WERI-Rb-1 (cell line): Measurements from ENCODE around the gene SPAG9.

Experiments used
- DNase-seq: peaks from one replicate; pipeline ENCODE4 v3.0.0-alpha.2; 2020
- H3K27ac ChIP-seq: fragments of 250-450 bp; sonication (Bioruptor Pico); 2 replicates; pipeline ENCODE4 v1.5.1; 2020; ENCODE audit warnings: mild to moderate bottlenecking, moderate library complexity
- H3K27me3 ChIP-seq: fragments of 250-450 bp; sonication (Bioruptor Pico); 2 replicates; pipeline ENCODE4 v1.5.1; 2021; ENCODE audit warnings: mild to moderate bottlenecking, low read depth, moderate library complexity; ENCODE audit not compliant: insufficient read depth, severe bottlenecking
- H3K36me3 ChIP-seq: fragments of 250-450 bp; sonication (Bioruptor Pico); 2 replicates; pipeline ENCODE4 v1.5.1; 2020; ENCODE audit warnings: mild to moderate bottlenecking, moderate library complexity
- H3K4me3 ChIP-seq: 2 replicates; pipeline ENCODE4 v1.5.1; 2011; ENCODE audit warnings: low read depth, mild to moderate bottlenecking, control low read depth, low read length
- H3K9me3 ChIP-seq: fragments of 250-450 bp; sonication (Bioruptor Pico); 2 replicates; pipeline ENCODE4 v1.5.1; 2021; ENCODE audit warnings: mild to moderate bottlenecking, moderate library complexity; ENCODE audit not compliant: severe bottlenecking
- TF ChIP-seq, protein P1 (sequence below): IDR thresholded peaks from 2 replicates; pipeline ENCODE4 v1.5.1; 2011; ENCODE audit warnings: low read depth, mild to moderate bottlenecking, control low read depth, inconsistent platforms, low read length

Gene SPAG9

GRCh38 chr17:51028176-51028863 is 92.3 kb downstream of the SPAG9 start:
- Histone ChIP-seq H3K27ac (no peak overlapping the region), H3K4me3 (no peak overlapping the region), H3K27me3 (no peaks in the 10 kb centered on the region), H3K9me3 (no peaks in the 10 kb centered on the region), H3K36me3 (peaks cover 34% of the 10 kb centered on the region)
- TF ChIP-seq, protein P1, sequence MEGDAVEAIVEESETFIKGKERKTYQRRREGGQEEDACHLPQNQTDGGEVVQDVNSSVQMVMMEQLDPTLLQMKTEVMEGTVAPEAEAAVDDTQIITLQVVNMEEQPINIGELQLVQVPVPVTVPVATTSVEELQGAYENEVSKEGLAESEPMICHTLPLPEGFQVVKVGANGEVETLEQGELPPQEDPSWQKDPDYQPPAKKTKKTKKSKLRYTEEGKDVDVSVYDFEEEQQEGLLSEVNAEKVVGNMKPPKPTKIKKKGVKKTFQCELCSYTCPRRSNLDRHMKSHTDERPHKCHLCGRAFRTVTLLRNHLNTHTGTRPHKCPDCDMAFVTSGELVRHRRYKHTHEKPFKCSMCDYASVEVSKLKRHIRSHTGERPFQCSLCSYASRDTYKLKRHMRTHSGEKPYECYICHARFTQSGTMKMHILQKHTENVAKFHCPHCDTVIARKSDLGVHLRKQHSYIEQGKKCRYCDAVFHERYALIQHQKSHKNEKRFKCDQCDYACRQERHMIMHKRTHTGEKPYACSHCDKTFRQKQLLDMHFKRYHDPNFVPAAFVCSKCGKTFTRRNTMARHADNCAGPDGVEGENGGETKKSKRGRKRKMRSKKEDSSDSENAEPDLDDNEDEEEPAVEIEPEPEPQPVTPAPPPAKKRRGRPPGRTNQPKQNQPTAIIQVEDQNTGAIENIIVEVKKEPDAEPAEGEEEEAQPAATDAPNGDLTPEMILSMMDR, result no peak
- DNase-seq, result no peak

- Histone ChIP-seq H3K4me3 (no peak overlapping the region), H3K9me3 (no peaks in the 10 kb centered on the region), H3K36me3 (peaks cover 69% of the 10 kb centered on the region), H3K27ac (no peak overlapping the region), H3K27me3 (no peaks in the 10 kb centered on the region)
- DNase-seq, result no peak
- TF ChIP-seq, protein P1, result no peak
Observed at GRCh38 chr17:51018541-51018940, 102.1 kb downstream of the SPAG9 start.

DNA sequence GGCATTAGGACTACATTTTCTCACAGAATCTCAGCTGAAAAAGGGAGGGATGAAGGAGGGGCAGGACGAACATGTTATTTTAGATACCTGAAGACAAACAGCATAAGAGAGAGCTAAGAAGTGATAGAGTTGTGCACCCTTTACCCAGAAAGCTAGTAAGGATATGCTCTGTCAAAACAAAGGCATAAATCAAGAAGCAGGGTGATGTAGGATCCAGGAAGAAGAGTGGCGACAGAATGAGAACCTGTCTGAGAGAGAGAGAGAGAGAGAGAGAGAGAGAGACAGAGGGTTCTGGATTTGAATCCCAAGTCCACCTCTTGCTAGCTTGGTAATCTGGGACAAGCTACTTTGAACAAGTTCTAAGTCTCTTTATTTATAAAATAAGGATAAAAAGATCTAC is 103.4 kb downstream of the SPAG9 start:
- Histone ChIP-seq H3K27me3 (no peaks in the 10 kb centered on the region), H3K36me3 (peaks cover 80% of the 10 kb centered on the region), H3K4me3 (no peak overlapping the region), H3K9me3 (no peaks in the 10 kb centered on the region), H3K27ac (no peak overlapping the region)
- TF ChIP-seq, protein P1, result no peak
- no peak for DNase-seq

GRCh38 chr17:51016099-51016498 is 104.6 kb downstream of the SPAG9 start:
- no peak overlapping the region for H3K4me3 ChIP-seq
- DNase-seq, result no peak

GRCh38 chr17:51015145-51015558 is 105.5 kb downstream of the SPAG9 start:
- Histone ChIP-seq H3K36me3 (peaks cover 79% of the 10 kb centered on the region), H3K27ac (no peak overlapping the region), H3K9me3 (no peaks in the 10 kb centered on the region), H3K27me3 (no peaks in the 10 kb centered on the region), H3K4me3 (no peak overlapping the region)
- TF ChIP-seq, protein P1, result no peak
- DNase-seq, result no peak

More at GRCh38 chr17:51016099-51016498, 104.6 kb downstream of the SPAG9 start:
- TF ChIP-seq, protein P1, result no peak
- no peaks in the 10 kb centered on the region for H3K27me3 ChIP-seq
- peaks cover 85% of the 10 kb centered on the region for H3K36me3 ChIP-seq
- H3K9me3 ChIP-seq, result no peaks in the 10 kb centered on the region
- no peak overlapping the region for H3K27ac ChIP-seq

GRCh38 chr17:51014129-51014528 is 106.5 kb downstream of the SPAG9 start:
- no peaks in the 10 kb centered on the region for H3K9me3 ChIP-seq
- no peaks in the 10 kb centered on the region for H3K27me3 ChIP-seq
- TF ChIP-seq, protein P1, result no peak
- DNase-seq, result no peak
- H3K27ac ChIP-seq, result no peak overlapping the region
- H3K4me3 ChIP-seq, result no peak overlapping the region
- peaks cover 70% of the 10 kb centered on the region for H3K36me3 ChIP-seq
